K562 treated with DMSO at 1 percent for 4 hours (cell line): Measurements from ENCODE around the gene S100A7. TPM values are rescaled to one million over a fixed set of nuclear protein-coding genes. Genes with fewer than 3 reads are reported as not detected.

Experiments
- total RNA-seq: library from RNA; unstranded; fragments of 300-600 nt; gene quantifications from 2 replicates; pipeline ENCODE4 v1.2.3, GENCODE V29; 2022; ENCODE audit not compliant: insufficient read depth

The S100A7 gene
- not detected in 2 replicates for total RNA-seq

GRCh38 chr1:153460551-153460950 is at the start of gene S100A7:
TSS of gene S100A7 (minus strand) at chr1:153460651. CDS start at chr1:153459013, 1,638 bp downstream.

GRCh38 chr1:153415850-153416570 is 44.4 kb downstream of the S100A7 start, which contains the start of gene S100A7A:
TSS of gene S100A7A (plus strand) at chr1:153416520. CDS start at chr1:153418083, 1,563 bp downstream.

Other genes with a start within 250 kb of the S100A7 start
- 1.4 and 1.7 TPM in 2 replicates for gene PRR9, start 243.1 kb downstream of the S100A7 start, total RNA-seq
- not detected in 2 replicates for gene LORICRIN, start 201.0 kb downstream of the S100A7 start, total RNA-seq
- gene PGLYRP3, start 147.7 kb downstream of the S100A7 start, total RNA-seq: 1.4 and 1.9 TPM in 2 replicates
- gene PGLYRP4, start 111.8 kb downstream of the S100A7 start, total RNA-seq: 2.2 and 2.3 TPM in 2 replicates
- not detected in 2 replicates for gene S100A9, start 102.8 kb downstream of the S100A7 start, total RNA-seq
- gene S100A12, start 85.0 kb downstream of the S100A7 start, total RNA-seq: not detected in 2 replicates
- gene S100A8, start 69.6 kb downstream of the S100A7 start, total RNA-seq: not detected in 2 replicates
- not detected in 2 replicates for gene S100A7A, start 44.1 kb downstream of the S100A7 start, total RNA-seq
- 23.2 and 29.1 TPM in 2 replicates for gene S100A6, start 75.3 kb upstream of the S100A7 start, total RNA-seq
- not detected in 2 replicates for gene S100A5, start 80.3 kb upstream of the S100A7 start, total RNA-seq
- gene S100A4, start 85.2 kb upstream of the S100A7 start, total RNA-seq: 12.2 and 17.9 TPM in 2 replicates
- gene S100A3, start 88.6 kb upstream of the S100A7 start, total RNA-seq: not detected in 2 replicates
- gene S100A2, start 105.2 kb upstream of the S100A7 start, total RNA-seq: not detected in 2 replicates
- 5.0 and 5.1 TPM in 2 replicates for gene S100A16, start 152.5 kb upstream of the S100A7 start, total RNA-seq
- gene S100A14, start 155.7 kb upstream of the S100A7 start, total RNA-seq: not detected in 2 replicates
- 134 and 148 TPM in 2 replicates for gene S100A13, start 166.9 kb upstream of the S100A7 start, total RNA-seq
- 74.1 and 76.0 TPM in 2 replicates for gene S100A1, start 167.8 kb upstream of the S100A7 start, total RNA-seq
- 46.5 and 61.4 TPM in 2 replicates for gene CHTOP, start 173.4 kb upstream of the S100A7 start, total RNA-seq
- 24.9 and 30.9 TPM in 2 replicates for gene SNAPIN, start 198.1 kb upstream of the S100A7 start, total RNA-seq
- 279 and 280 TPM in 2 replicates for gene ILF2, start 210.3 kb upstream of the S100A7 start, total RNA-seq
- gene NPR1, start 218.0 kb upstream of the S100A7 start, total RNA-seq: not detected in 2 replicates